ENCODE measurements around the gene ARSB.

The ARSB gene

GRCh38 chr5:78787783-78788182, 197.3 kb downstream of the ARSB start:
- TF ChIP-seq EZH2phosphoT487 (IDR thresholded peaks at IDR 0.05; ENCODE audit: borderline replicate concordance, low read length), result no peak
- TF ChIP-seq CTCF (IDR thresholded peaks at IDR 0.05; ENCODE audit: low read depth, low read length, poor library complexity, severe bottlenecking), result no peak
- no peak overlapping the region for H3K4me3 ChIP-seq (ENCODE audit: low read length)

GRCh38 chr5:78785454-78785853, 199.7 kb downstream of the ARSB start:
- no peaks in the 10 kb centered on the region for H3K9me3 ChIP-seq (ENCODE audit: control insufficient read depth, insufficient read depth, low read length)
- H3K79me2 ChIP-seq (ENCODE audit: control insufficient read depth, low read length), result no peaks in the 10 kb centered on the region
- peaks cover 6% of the 10 kb centered on the region for H3K4me1 ChIP-seq (ENCODE audit: control insufficient read depth, low read length)
- H3K9me2 ChIP-seq (replicated peaks; ENCODE audit: control insufficient read depth, low read length), result no peaks in the 10 kb centered on the region
- H3K27ac ChIP-seq (ENCODE audit: low read depth, low read length), result no peak overlapping the region
- no peaks in the 10 kb centered on the region for H4K20me1 ChIP-seq (ENCODE audit: control insufficient read depth, insufficient read depth, low read depth, low read length)
- H3K36me3 ChIP-seq (ENCODE audit: control insufficient read depth, low read length), result no peaks in the 10 kb centered on the region
- H3K4me3 ChIP-seq (ENCODE audit: low read length), result no peak overlapping the region
- H3K4me2 ChIP-seq (ENCODE audit: low read length), result no peak overlapping the region
- H3K27me3 ChIP-seq (ENCODE audit: control insufficient read depth, low read length), result no peaks in the 10 kb centered on the region
- TF ChIP-seq CTCF (IDR thresholded peaks at IDR 0.05; ENCODE audit: low read depth, low read length, poor library complexity, severe bottlenecking) (no peak), EZH2phosphoT487 (IDR thresholded peaks at IDR 0.05; ENCODE audit: borderline replicate concordance, low read length) (no peak)
- H3F3A ChIP-seq (ENCODE audit: control insufficient read depth, insufficient read depth), result no peaks in the 10 kb centered on the region

More at GRCh38 chr5:78787783-78788182, 197.3 kb downstream of the ARSB start:
- Histone ChIP-seq H3K27ac (ENCODE audit: low read depth, low read length) (no peak overlapping the region), H3F3A (ENCODE audit: control insufficient read depth, insufficient read depth) (no peaks in the 10 kb centered on the region), H3K36me3 (ENCODE audit: control insufficient read depth, low read length) (no peaks in the 10 kb centered on the region), H3K9me3 (ENCODE audit: control insufficient read depth, insufficient read depth, low read length) (no peaks in the 10 kb centered on the region), H3K4me1 (ENCODE audit: control insufficient read depth, low read length) (peaks cover 18% of the 10 kb centered on the region), H3K27me3 (ENCODE audit: control insufficient read depth, low read length) (no peaks in the 10 kb centered on the region), H3K9me2 (replicated peaks; ENCODE audit: control insufficient read depth, low read length) (no peaks in the 10 kb centered on the region), H4K20me1 (ENCODE audit: control insufficient read depth, insufficient read depth, low read depth, low read length) (no peaks in the 10 kb centered on the region), H3K4me2 (ENCODE audit: low read length) (no peak overlapping the region), H3K79me2 (ENCODE audit: control insufficient read depth, low read length) (no peaks in the 10 kb centered on the region)

GRCh38 chr5:78783434-78784130, 201.5 kb downstream of the ARSB start:
- no peak for TF ChIP-seq EZH2phosphoT487 (IDR thresholded peaks at IDR 0.05; ENCODE audit: borderline replicate concordance, low read length)
- TF ChIP-seq CTCF (IDR thresholded peaks at IDR 0.05; ENCODE audit: low read depth, low read length, poor library complexity, severe bottlenecking), result no peak

More at GRCh38 chr5:78783434-78784130, 201.5 kb downstream of the ARSB start:
- Histone ChIP-seq H3K27ac (ENCODE audit: low read depth, low read length) (no peak overlapping the region), H3F3A (ENCODE audit: control insufficient read depth, insufficient read depth) (no peaks in the 10 kb centered on the region), H3K79me2 (ENCODE audit: control insufficient read depth, low read length) (no peaks in the 10 kb centered on the region), H3K9me3 (ENCODE audit: control insufficient read depth, insufficient read depth, low read length) (no peaks in the 10 kb centered on the region), H3K4me3 (ENCODE audit: low read length) (no peak overlapping the region), H3K4me1 (ENCODE audit: control insufficient read depth, low read length) (peaks cover 6% of the 10 kb centered on the region), H3K27me3 (ENCODE audit: control insufficient read depth, low read length) (no peaks in the 10 kb centered on the region), H3K9me2 (replicated peaks; ENCODE audit: control insufficient read depth, low read length) (no peaks in the 10 kb centered on the region), H4K20me1 (ENCODE audit: control insufficient read depth, insufficient read depth, low read depth, low read length) (no peaks in the 10 kb centered on the region), H3K36me3 (ENCODE audit: control insufficient read depth, low read length) (no peaks in the 10 kb centered on the region), H3K4me2 (ENCODE audit: low read length) (no peak overlapping the region)
